HG03039 (cell line): ENCODE data around the gene LRRC8E.
"Not testable (repeated sequence)": the region's sequence is repeated elsewhere in the genome, so short reads cannot be mapped to it uniquely, and the experiment has no call there.

ENCODE experiments used
- ATAC-seq: cut with Tn5 transposase; IDR thresholded peaks from one replicate; pipeline ENCODE4 v1.9.1; 2021; ENCODE audit warnings: mild to moderate bottlenecking, moderate library complexity; ENCODE audit not compliant: unreplicated experiment

LRRC8E gene

GRCh38 chr19:7907122-7907521 is 18.8 kb downstream of the LRRC8E start:
- no peak for ATAC-seq

- no peak for ATAC-seq
Observed at GRCh38 chr19:7907544-7907943, 19.2 kb downstream of the LRRC8E start.

GRCh38 chr19:7908078-7908699 is 19.9 kb downstream of the LRRC8E start:
- no peak for ATAC-seq

- no peak for ATAC-seq
Observed at GRCh38 chr19:7908742-7909461, 20.6 kb downstream of the LRRC8E start.

- no peak for ATAC-seq
Observed at GRCh38 chr19:7909471-7910067, 21.3 kb downstream of the LRRC8E start.

- no peak for ATAC-seq
Observed at GRCh38 chr19:7910321-7911161, 22.2 kb downstream of the LRRC8E start.

GRCh38 chr19:7911508-7912143 is 23.3 kb downstream of the LRRC8E start:
- no peak for ATAC-seq

- no peak for ATAC-seq
Observed at GRCh38 chr19:7912144-7912696, 23.9 kb downstream of the LRRC8E start.

- no peak for ATAC-seq
Observed at GRCh38 chr19:7912697-7913564, 24.6 kb downstream of the LRRC8E start.

- ATAC-seq: no peak
Observed at GRCh38 chr19:7913652-7914051, 25.3 kb downstream of the LRRC8E start.

GRCh38 chr19:7914099-7914498 is 25.8 kb downstream of the LRRC8E start:
- ATAC-seq: no peak

GRCh38 chr19:7914598-7915045 is 26.3 kb downstream of the LRRC8E start, which contains the start of gene TGFBR3L:
TSS of gene TGFBR3L (plus strand) at chr19:7914830.
- no peak for ATAC-seq

GRCh38 chr19:7915250-7916102 is 27.2 kb downstream of the LRRC8E start:
- no peak for ATAC-seq

- no peak for ATAC-seq
Observed at GRCh38 chr19:7916103-7916954, 28.0 kb downstream of the LRRC8E start.

GRCh38 chr19:7916955-7917266 is 28.6 kb downstream of the LRRC8E start:
- no peak for ATAC-seq

- no peak for ATAC-seq
Observed at GRCh38 chr19:7917267-7918061, 29.2 kb downstream of the LRRC8E start.

- not testable (repeated sequence) for ATAC-seq
Observed at GRCh38 chr19:7918062-7918614, 29.8 kb downstream of the LRRC8E start.
